ENCODE measurements around the gene KRT39.

The KRT39 gene

DNA sequence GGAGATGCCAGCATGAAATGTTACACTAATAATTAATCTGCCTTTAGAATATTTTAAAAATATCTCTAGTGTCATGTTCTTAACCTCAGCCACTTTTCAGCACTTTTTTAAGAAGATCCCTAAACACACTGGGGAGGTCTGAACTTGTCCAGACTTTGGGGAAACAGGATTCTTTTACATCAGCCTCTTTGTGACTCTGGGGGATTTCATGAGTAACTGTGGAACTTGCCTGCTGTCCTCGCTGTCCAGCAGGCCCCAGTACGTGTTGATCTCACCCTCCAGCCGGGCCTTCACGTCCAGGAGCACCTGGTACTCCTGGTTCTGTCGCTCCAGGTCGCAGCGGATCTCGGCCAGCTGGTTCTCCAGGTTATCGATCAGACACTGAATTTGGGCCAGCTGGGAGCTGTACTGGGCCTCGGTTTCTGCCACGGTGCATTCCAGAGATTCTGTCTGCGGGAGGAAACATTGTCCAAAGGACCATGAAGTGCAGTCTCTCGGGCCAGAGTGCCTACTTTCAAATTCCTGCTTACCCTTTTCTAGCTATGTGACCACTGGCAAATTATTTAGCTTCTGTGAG, 11.9 kb upstream of the KRT39 start:
- DNase-seq = no peak

GRCh38 chr17:40975516-40975915, 8.8 kb upstream of the KRT39 start:
- DNase-seq = no peak

- no peak for DNase-seq
Observed at GRCh38 chr17:40974366-40974765, 7.6 kb upstream of the KRT39 start.

- DNase-seq = no peak
Observed at GRCh38 chr17:40967582-40967981, 834 bp upstream of the KRT39 start.

DNA sequence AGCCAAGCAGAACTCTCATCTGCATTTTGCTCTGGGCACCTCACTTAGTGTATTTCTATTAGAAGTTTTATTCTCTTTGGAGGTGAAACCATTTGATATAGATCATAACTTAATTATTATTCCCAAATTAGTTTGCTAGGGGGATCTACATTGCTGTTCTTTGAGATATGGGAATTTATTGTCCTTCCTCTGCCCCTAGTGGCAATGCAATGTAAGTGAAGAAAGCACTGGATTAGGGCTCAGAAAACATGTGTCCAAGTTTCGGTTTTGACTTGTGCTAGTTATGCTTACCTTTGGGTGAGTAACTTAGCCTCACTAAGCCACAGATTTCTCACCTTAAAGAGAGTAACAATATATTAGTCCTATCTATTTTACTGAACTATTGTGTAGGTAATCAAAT, 2.9 kb downstream of the KRT39 start:
- no peak for DNase-seq

DNA sequence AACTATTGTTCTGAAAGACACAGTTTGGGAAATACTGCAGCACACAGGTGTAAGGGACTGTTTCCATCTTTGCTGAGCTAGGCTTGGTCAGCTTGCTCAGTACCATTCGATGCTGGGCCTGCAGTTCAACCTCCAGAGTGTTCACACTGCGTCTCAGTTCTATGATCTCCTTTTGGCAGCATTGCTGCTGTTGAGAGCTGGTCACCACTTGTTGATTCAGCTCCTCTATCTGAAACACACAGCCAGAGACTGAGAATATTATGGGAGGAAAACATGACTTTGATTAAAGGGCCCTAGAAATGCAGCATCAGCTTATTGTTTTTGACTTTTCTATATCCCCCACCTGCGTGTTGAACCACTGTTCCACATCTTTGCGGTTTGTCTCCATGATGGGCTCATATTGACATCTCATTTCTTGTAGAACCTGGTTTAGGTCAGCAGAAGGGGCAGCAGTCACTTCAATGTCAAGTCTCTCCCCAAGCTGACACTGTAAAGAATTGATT, 4.6 kb downstream of the KRT39 start:
- DNase-seq = no peak

- DNase-seq = no peak
Observed at GRCh38 chr17:40961591-40961990, 5.2 kb downstream of the KRT39 start.

- no peak for DNase-seq
Observed at GRCh38 chr17:40960144-40960543, 6.6 kb downstream of the KRT39 start.

DNA sequence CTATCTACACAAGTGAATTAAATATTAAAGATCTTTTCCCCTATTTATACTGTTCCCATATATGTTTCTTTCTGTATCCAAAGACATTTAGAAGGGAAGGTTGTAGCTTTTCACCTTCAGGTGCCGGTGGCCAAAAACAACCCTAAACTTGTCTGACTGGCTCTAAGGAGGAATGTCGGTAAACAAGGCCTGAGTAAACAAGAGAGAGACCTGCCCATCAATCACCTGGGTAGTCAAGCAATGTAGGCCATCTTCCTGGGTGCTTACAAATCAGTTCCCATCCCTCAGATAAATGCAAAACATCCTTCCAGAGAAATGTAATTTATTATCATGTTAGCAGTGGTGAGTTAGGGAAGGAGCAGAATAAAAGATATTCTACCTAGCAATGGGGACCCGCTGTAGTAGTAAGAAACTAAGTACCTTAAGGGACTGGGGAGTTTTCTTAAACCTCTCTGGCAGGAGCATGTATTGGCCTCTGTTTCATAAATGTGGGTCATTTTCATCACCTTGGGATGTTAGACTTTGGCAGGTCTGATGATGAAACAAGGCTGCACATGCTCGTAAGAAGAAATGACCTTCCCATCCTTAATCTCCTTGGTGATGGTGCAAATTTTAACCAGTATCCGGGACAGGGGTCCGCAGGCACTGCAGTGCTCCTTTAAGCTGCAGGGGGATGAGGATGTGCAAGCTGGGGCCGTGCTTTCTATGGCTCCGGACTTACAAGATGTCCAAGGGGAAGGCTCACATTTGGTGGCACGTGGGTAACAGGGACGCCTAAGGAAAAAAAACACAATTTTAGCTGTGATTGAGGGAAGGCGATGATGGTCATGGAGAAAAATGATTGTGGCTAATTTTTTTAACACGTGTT, 8.4 kb downstream of the KRT39 start:
- DNase-seq = no peak

GRCh38 chr17:40956401-40957254, 10.1 kb downstream of the KRT39 start:
- DNase-seq = no peak

- DNase-seq = no peak
Observed at GRCh38 chr17:40953881-40954280, 12.9 kb downstream of the KRT39 start.

DNA sequence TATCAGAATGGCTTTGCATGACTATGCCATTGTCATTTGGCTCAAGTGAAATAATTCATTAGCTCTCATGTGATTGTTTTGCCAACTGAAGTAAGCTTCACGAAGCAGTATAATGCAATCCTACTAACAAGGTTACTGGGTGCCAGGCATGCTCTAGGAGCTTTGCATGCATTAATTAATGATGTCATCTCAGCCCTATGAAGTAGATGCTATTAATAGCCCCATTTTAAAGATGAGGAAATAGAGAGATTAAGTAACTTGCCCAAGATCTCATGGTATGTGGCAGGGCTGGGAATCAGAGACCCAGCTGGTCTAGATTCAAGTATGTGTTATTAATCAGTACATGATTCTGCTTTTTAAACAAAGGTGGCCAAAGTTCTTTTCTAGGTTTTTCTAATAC, 14.1 kb downstream of the KRT39 start:
- DNase-seq = no peak

- no peak for DNase-seq
Observed at GRCh38 chr17:40952154-40952553, 14.6 kb downstream of the KRT39 start.

DNA sequence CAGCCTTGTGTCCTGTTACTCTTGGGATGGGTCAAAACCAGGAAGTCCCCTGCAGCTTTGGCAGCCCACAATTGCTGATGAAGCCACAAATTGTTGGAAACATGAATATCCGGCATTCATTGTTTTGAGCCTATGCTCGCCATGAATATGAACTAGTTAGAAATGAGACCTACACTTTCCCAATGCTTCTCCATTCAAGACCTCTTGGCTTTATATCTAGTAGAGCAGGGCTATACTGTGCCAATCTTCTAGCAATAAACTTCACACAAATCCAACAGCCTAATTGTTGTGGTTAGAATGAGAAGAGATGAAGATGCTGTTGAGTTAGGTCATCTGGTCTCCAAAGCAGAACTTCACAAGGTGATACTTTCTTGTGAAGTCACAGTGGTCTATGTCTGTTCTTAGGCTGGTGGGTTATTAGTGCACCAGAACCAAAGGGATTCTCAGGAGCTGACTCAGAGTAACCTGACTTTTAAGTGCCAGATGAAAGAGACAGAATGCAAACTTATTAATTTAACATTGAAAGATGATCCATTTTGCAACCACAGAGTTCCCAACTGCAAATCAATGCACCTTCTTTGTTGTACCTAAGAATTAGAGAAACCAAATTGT, 15.6 kb downstream of the KRT39 start:
- no peak for DNase-seq

- DNase-seq = no peak
Observed at GRCh38 chr17:40950176-40950575, 16.6 kb downstream of the KRT39 start.

- no peak for DNase-seq
Observed at GRCh38 chr17:40949418-40949817, 17.3 kb downstream of the KRT39 start.

- DNase-seq = no peak
Observed at GRCh38 chr17:40947929-40948328, 18.8 kb downstream of the KRT39 start.

DNA sequence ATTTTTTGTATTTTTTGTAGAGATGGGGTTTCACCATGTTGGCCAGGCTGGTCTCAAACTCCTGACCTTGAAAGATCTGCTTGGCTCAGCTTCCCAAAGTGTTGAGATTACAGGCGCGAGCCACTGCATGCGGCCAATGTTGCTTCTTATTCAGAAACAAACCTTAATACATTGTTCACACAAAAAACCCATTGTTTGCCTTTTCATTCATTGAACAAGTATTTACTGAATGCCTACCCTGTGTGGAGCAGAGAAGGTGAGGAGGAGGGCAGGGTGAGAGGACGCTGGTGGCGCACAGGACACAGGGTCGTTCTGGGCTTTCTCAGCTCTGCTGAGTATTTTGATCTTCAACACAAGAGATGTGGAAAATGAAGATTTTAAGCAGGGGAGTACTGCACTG, 21.3 kb downstream of the KRT39 start:
- no peak for DNase-seq

DNA sequence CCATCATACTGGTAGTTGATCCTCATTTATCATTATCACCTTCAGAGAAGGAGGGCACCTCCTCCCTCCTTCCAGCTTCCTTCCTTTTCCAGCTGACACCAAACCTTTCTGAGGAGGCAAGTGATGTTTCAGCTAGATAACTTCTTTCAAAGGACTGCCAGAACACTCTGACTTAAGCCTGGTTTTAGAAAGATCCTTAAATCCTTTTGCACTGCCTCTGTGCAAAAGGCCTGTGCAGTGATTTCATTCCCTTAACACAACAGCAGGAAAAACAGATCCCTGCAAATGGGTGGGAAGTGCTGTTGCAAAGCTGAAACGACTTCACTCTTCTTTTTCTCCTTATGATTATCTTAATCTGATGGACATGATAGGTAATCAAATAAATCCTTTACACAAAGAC, 22.2 kb downstream of the KRT39 start:
- DNase-seq = no peak

DNA sequence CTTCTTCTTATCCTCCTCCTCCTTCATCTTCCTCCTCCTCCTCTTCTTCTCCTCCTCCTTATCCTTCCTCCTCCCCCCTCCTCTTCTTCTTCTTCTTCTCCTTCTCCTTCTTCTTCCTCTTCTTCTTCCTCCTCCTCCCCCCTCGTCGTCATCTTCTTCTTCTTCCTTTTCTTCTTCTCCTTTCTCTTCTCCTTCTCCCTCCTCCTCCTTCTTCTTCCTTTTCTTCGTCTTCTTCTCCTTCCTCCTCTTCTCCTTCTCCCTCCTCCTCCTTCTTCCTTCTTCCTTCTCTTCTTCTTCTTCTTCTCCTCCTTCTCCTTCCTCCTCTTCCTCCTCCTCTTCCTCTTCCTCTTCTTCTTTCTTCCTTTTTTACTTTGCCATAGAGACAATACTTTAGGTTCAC, 24.2 kb downstream of the KRT39 start:
- no peak for DNase-seq

GRCh38 chr17:40940266-40940665, 26.5 kb downstream of the KRT39 start:
- no peak for DNase-seq

- no peak for DNase-seq
Observed at GRCh38 chr17:40938981-40939380, 27.8 kb downstream of the KRT39 start.

DNA sequence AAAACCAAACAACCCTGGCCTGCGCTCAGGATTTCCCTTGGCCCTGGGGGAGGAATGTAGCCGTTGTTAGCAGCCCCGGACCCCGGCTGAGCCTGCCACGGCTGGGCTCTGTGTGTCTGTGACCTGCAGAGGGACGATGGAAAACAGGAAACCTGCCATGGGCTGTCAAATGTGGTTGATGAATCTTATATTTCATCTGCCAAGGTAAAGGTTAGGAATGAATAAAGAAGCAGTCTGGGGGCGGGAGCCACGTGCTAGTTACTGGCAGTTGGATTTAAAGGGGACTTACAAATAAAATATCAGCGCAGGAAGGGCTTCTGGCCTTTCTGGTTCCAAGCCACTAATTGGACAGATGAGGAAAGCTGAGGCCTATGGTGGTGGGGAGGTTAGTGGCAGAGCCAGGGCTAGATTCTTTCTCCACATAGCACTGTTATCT, 29.3 kb downstream of the KRT39 start, which contains the start of gene KRT23:
TSS of gene KRT23 (minus strand) at position 263 of the 436 bp plus-strand sequence. CDS start 1,043 bp downstream, outside the sequence.
- DNase-seq = no peak
